Mesodermal cell (in vitro differentiated cells): ENCODE measurements around the gene SEMA5A.
A peak's percentile ranks its signal among the peaks of the same experiment; 100 is the strongest.

ENCODE experiments used
- H3K27ac ChIP-seq: 2 replicates; pipeline ENCODE4 v1.7.0; 2013; ENCODE audit warnings: mild to moderate bottlenecking, low read depth, low read length, moderate library complexity; ENCODE audit not compliant: severe bottlenecking
- H3K36me3 ChIP-seq: 2 replicates; pipeline ENCODE4 v1.7.1; 2013; ENCODE audit warnings: mild to moderate bottlenecking, low read length, moderate library complexity; ENCODE audit not compliant: control insufficient read depth, insufficient read depth
- H3K4me1 ChIP-seq: one replicate; pipeline ENCODE4 v1.7.1; 2013; ENCODE audit warnings: mild to moderate bottlenecking, low read length; ENCODE audit not compliant: insufficient read depth, control insufficient read depth, poor library complexity, severe bottlenecking
- H3K4me3 ChIP-seq: 2 replicates; pipeline ENCODE4 v1.7.0; 2013; ENCODE audit warnings: low read length, control low read depth, mild to moderate bottlenecking; ENCODE audit not compliant: insufficient read depth, poor library complexity, severe bottlenecking; ENCODE audit errors: extremely low read depth
- H3K9me3 ChIP-seq: 2 replicates; pipeline ENCODE4 v1.7.1; 2013; ENCODE audit warnings: mild to moderate bottlenecking, low read length, moderate library complexity; ENCODE audit not compliant: control insufficient read depth
- WGBS, 2 experiments: methylation state at CpG; one replicate each; pipeline ENCODE4 v1.1.5; 2013; ENCODE audit warnings: missing lambda C conversion rate in 2 of 2; ENCODE audit not compliant: insufficient coverage in 2 of 2; 5-methylcytosine and 5-hydroxymethylcytosine counted together

Gene SEMA5A

DNA sequence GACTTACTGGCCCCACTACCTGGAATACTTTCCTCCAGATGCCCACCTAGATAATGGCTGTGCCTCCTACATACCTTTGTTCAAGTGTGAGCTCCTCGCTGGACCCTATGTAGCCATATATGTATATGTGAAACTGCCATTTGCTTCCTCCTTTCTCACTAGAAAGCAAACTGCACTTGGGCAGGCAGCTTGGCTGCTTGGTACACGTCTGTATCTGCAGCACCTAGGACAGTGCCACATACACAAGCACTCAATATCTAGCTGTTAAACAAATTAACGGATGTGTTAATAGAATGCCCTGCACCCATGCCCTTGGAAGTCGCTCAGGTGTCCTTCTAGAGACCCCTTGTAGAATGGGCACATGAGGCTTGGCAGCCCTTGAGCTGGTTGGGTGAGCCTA lies 301.5 kb downstream of the SEMA5A start:
- H3K9me3 ChIP-seq, result no peaks in the 10 kb centered on the region
- 85 to 90% methylated on average over 3 of the region's 4 CpGs for WGBS, 2 experiments
- peak overlapping the region; percentile 76 for H3K27ac ChIP-seq
- peaks cover 10% of the 10 kb centered on the region for H3K4me1 ChIP-seq
- H3K4me3 ChIP-seq, result no peak overlapping the region
- H3K36me3 ChIP-seq, result no peaks in the 10 kb centered on the region

DNA sequence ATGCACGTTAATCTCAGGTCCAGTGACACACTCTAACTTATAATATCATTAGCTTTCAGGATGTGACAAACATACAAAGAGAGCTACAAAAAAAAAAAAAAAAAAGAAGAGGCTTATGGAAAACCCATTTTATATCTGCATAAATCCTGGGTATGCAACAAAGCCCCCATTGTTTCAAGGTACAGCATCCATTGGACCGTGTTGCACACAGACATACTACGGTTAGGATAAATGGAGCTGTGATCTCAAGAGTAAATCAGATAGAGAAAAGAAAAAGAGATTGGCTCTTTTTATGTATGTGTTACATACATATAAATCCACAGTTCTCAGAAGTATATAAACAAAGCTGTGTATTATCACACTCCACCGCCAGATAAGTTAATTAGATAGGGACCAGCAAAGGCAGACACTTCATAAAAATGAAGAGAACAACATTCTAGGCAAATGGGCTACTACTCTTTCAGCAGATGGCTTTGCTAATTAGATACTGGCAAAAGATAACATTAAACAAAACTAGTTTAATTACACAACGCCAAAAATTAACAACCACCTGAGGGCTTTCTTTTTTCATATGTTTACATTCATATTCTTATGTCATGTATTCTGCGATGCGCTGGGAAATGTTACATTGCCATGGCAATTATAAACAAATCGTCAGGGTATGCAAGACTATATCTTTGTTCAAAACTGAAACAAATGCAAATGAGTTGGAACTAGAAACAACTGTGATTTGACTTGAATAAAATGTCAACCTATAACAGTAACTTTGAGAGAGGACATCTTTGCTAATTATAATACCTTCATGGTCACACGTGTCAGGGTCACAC lies 304.2 kb downstream of the SEMA5A start:
- Histone ChIP-seq H3K9me3 (no peaks in the 10 kb centered on the region), H3K27ac (no peak overlapping the region), H3K4me3 (no peak overlapping the region), H3K36me3 (no peaks in the 10 kb centered on the region), H3K4me1 (peaks cover 10% of the 10 kb centered on the region)
- WGBS, 2 experiments, result 85% methylated on average over 3 of the region's 9 CpGs; no CpG with 5 or more reads in 1 of the 2 experiments

DNA sequence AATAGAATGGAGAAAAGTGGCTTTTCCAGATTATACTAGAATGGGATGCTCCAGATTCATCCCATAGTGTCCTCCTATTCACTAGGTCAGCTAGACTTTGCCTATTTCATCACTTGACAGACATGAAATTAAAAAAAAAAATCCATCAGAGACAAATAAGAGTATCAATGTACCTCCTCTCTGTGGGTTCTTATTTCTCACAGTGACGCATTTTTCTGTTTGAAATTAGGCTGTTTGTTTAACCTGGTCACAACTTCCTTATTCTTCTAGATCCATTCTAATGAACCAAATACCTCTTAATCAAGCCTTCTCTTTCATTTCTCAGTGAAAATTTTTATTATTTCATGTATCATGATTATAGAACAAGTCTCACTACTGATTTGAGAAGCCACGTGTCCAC lies 305.4 kb downstream of the SEMA5A start:
- H3K36me3 ChIP-seq, result no peaks in the 10 kb centered on the region
- H3K4me1 ChIP-seq, result peaks cover 10% of the 10 kb centered on the region
- no peak overlapping the region for H3K27ac ChIP-seq
- 80 to 100% methylated on average over 1 of the region's 2 CpGs for WGBS, 2 experiments
- H3K9me3 ChIP-seq, result no peaks in the 10 kb centered on the region
- no peak overlapping the region for H3K4me3 ChIP-seq

DNA sequence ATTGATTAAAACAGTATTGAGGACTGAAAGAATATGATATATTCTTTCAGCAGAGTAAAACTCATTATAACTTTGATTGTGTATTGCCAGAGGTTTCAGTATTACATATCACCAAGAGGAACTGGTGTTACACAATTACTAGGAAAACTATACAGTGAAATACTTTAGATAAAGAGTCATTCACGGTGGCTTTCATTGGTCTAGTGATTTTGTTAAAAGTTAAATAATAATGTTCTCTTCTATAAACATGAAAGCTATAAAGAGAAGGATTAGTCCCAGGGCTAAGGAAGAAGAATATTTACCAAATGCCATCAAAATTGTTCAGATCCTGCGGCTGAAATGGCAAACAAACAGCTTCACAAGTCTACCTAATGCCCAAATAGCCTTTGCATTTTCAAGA lies 306.2 kb downstream of the SEMA5A start:
- WGBS, 2 experiments, result no CpG with 5 or more reads among the region's 2 CpGs
- H3K27ac ChIP-seq, result no peak overlapping the region

DNA sequence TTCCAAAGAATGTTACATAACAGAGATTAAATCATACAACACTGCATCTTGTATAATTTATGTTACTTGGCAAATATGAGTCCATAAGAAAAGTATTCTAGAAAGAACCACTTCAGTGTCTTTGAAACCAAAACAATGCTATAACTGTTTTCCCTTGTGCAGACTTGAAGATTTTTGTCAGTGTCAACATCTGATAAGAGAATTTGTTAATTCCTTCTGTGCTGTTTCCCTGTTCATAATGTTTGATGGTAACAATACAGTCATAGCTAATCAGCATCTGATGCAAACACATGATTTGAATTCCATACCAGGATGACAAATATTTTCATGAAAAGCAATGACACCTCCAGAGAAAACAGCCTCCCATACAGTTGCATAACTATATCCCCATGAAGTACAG lies 306.8 kb downstream of the SEMA5A start:
- Histone ChIP-seq H3K4me3 (no peak overlapping the region), H3K36me3 (no peaks in the 10 kb centered on the region), H3K27ac (no peak overlapping the region), H3K9me3 (no peaks in the 10 kb centered on the region), H3K4me1 (peaks cover under 1% of the 10 kb centered on the region)

More for the DNA sequence above, 306.2 kb downstream of the SEMA5A start:
- H3K36me3 ChIP-seq, result no peaks in the 10 kb centered on the region
- H3K4me1 ChIP-seq, result peaks cover 7% of the 10 kb centered on the region
- H3K4me3 ChIP-seq, result no peak overlapping the region
- H3K9me3 ChIP-seq, result no peaks in the 10 kb centered on the region

DNA sequence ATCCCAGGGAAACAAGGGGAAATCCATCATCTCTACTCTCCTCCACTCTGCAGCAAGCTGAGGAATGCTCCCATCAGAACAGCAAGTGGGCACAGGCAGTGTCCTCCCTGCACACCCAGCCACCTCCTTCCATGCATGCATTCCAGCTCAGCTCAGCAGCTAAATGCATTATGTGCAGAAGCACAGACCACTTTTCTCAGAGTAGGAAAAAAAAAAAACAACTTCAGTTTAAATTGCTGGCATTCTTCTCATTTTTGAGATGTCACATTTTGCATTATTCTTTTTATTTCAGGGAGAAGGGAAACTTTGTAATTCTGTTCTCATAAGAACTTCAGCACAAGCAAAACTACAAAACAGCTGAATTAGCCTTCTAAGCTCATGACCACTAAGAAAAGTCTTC lies 312.2 kb downstream of the SEMA5A start:
- Histone ChIP-seq H3K4me1 (peaks cover 5% of the 10 kb centered on the region), H3K36me3 (no peaks in the 10 kb centered on the region), H3K27ac (peak overlapping the region; percentile 83), H3K9me3 (no peaks in the 10 kb centered on the region), H3K4me3 (no peak overlapping the region)

DNA sequence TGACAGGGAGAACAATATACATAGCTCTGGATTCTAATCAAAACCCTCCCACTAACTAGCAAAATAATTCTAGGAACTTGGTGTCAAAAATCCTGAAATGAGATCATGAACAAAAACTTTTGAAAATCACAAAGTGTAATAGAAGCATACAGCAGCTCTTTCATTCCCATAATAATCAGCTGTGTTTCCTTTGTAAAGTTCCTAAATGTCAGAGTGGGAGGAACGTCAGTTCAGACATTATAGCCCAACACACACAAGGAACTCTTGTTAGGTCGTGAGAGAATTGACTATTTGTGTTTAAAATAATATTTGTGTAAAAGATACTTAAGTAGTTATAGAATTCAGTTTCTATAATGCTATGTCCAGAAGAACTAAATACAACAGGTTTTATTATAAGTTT lies 312.8 kb downstream of the SEMA5A start:
- WGBS, 2 experiments, result no CpG with 5 or more reads among the region's 2 CpGs
- Histone ChIP-seq H3K36me3 (peaks cover 6% of the 10 kb centered on the region), H3K4me3 (no peak overlapping the region)

DNA sequence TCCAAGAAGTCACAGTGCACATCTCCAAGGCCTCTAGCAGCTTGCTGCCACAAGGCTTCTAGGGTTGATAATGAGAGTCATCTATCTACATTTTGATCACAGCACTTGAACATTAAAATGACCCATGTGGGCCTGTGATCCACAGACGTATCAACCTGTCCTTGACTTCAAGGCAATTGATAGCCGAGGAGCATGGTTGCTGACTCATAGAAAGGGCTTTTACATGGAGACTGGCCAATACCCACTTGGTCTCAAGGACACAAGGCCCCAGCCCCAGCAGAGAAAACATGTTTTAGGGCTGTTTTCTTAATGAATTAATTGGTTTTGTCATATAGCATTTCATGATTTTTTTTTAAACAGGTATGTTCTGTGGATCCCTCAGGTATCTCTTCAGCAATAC lies 314.0 kb downstream of the SEMA5A start:
- 95 to 96% methylated on average over 2 of the region's 2 CpGs for WGBS, 2 experiments
- Histone ChIP-seq H3K4me3 (no peak overlapping the region), H3K4me1 (peaks cover 5% of the 10 kb centered on the region), H3K27ac (no peak overlapping the region), H3K9me3 (no peaks in the 10 kb centered on the region), H3K36me3 (peaks cover 7% of the 10 kb centered on the region)

More for the DNA sequence above, 312.8 kb downstream of the SEMA5A start:
- peaks cover 5% of the 10 kb centered on the region for H3K4me1 ChIP-seq
- no peak overlapping the region for H3K27ac ChIP-seq
- H3K9me3 ChIP-seq, result no peaks in the 10 kb centered on the region

DNA sequence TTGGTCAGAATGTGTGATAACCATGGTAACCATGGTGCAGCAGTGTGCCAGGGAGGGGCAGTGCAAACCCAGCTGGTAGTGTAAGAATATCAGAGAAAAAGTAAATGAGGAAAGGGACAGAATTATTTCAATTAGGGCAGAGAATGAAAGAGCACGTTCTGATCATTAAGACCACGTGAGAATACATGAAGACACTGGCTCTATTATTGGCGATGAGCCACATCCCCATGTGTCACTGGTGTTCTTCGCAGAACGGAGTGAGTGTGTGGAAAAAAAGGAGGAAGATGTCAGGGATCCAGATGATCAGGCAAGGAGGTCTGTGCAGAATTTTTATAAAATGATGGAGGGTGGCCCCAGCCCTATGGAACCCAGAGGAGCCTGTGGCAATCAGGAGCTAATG lies 315.5 kb downstream of the SEMA5A start:
- H3K36me3 ChIP-seq, result peaks cover 17% of the 10 kb centered on the region
- 87 to 89% methylated on average over 5 of the region's 5 CpGs for WGBS, 2 experiments
- H3K9me3 ChIP-seq, result no peaks in the 10 kb centered on the region
- H3K27ac ChIP-seq, result no peak overlapping the region
- H3K4me1 ChIP-seq, result peaks cover 5% of the 10 kb centered on the region
- H3K4me3 ChIP-seq, result no peak overlapping the region

DNA sequence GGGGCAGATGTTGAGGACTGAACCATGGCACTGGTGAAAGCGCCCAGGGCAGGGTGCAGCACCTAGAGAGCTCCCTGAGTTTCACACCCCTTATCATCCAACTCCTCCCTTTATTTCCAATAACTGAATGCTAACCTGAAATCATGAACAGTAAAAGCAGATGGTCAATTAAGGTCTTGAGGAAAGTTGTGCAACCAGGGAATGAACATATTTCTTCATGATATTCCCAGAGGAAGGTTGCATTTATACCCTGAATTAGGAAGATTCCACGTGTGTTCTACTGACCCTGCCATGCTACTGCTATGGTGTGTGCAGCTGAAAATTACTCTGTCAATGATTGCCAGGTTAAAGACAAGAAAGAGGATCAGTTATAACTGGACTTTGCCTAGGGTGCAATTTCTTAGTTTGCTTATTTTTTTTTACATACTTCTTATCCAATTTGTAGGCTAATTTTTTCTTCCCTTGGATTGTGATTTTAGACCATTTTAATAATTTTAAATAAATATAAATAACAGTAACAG lies 319.8 kb downstream of the SEMA5A start:
- H3K9me3 ChIP-seq, result no peaks in the 10 kb centered on the region
- H3K4me1 ChIP-seq, result no peaks in the 10 kb centered on the region
- H3K27ac ChIP-seq, result no peak overlapping the region
- no peak overlapping the region for H3K4me3 ChIP-seq
- WGBS, 2 experiments, result 78 to 89% methylated on average over 1 to 2 of the region's 2 CpGs
- peaks cover 29% of the 10 kb centered on the region for H3K36me3 ChIP-seq
